ENCODE data around the gene FHDC1. TPM values are rescaled to one million over a fixed set of nuclear protein-coding genes. Genes with fewer than 3 reads are reported as not detected.

The FHDC1 gene
- total RNA-seq, 1 experiment from 2014 or later: 18.1 TPM

- Mint-ChIP-seq H3K27me3 (ENCODE audit: low read depth) (no peaks in the 10 kb centered on the region; the same call in 1 of the 2 replicates), H3K4me3 (no peak overlapping the region), H3K27ac (no peak overlapping the region), H3K9me3 (no peaks in the 10 kb centered on the region), H3K36me3 (no peaks in the 10 kb centered on the region), H3K4me1 (peaks cover 48% of the 10 kb centered on the region)
- ATAC-seq: no peak
- ChIA-PET POLR2A (no interaction called here), CTCF (interaction anchor here (1.6 kb wide), 1 partner anchor 129 kb away, joined by 4 read pairs; no protein-coding TSS in a partner anchor)
- TF ChIP-seq EMX1 (CRISPR knock-in tag; IDR thresholded peaks at IDR 0.05) (no peak), ZNF219 (CRISPR knock-in tag; IDR thresholded peaks at IDR 0.05; ENCODE audit: borderline replicate concordance) (no peak), PRRX2 (CRISPR knock-in tag; IDR thresholded peaks at IDR 0.05) (no peak), NR1H2 (CRISPR knock-in tag; IDR thresholded peaks at IDR 0.05) (no peak)
- DNase-seq (ENCODE audit: low spot score): no peak
Observed at GRCh38 chr4:152998861-152999260, 62.7 kb downstream of the FHDC1 start.

GRCh38 chr4:152999346-153000075, 63.4 kb downstream of the FHDC1 start:
- Mint-ChIP-seq H3K4me3 (no peak overlapping the region), H3K27me3 (ENCODE audit: low read depth) (no peaks in the 10 kb centered on the region; the same call in 1 of the 2 replicates), H3K9me3 (no peaks in the 10 kb centered on the region), H3K27ac (no peak overlapping the region), H3K4me1 (peaks cover 55% of the 10 kb centered on the region), H3K36me3 (no peaks in the 10 kb centered on the region)
- no peak for TF ChIP-seq RELA (CRISPR knock-in tag; IDR thresholded peaks at IDR 0.05; ENCODE audit: borderline replicate concordance)
- TF ChIP-seq STAT6 (CRISPR knock-in tag; conservative IDR thresholded peaks at IDR 0.05; ENCODE audit: low read depth): no peak
- no peak for TF ChIP-seq GABPB1 (CRISPR knock-in tag; IDR thresholded peaks at IDR 0.05)
- no peak for TF ChIP-seq HMGXB4 (CRISPR knock-in tag; IDR thresholded peaks at IDR 0.05)
- no peak for TF ChIP-seq EMX1 (CRISPR knock-in tag; IDR thresholded peaks at IDR 0.05)
- no peak for TF ChIP-seq ZNF263 (CRISPR knock-in tag; IDR thresholded peaks at IDR 0.05; ENCODE audit: low read depth)
- no peak for TF ChIP-seq E2F1 (CRISPR knock-in tag; IDR thresholded peaks at IDR 0.05)
- no peak for TF ChIP-seq JAZF1 (CRISPR knock-in tag; IDR thresholded peaks at IDR 0.05)
- no peak for TF ChIP-seq NR1H2 (CRISPR knock-in tag; IDR thresholded peaks at IDR 0.05)
- no peak for TF ChIP-seq NR3C1 (CRISPR knock-in tag; conservative IDR thresholded peaks at IDR 0.05; ENCODE audit: low read depth)
- TF ChIP-seq ELF4 (CRISPR knock-in tag; IDR thresholded peaks at IDR 0.05; ENCODE audit: low read depth): no peak
- no peak for TF ChIP-seq IRF2 (CRISPR knock-in tag; IDR thresholded peaks at IDR 0.05; ENCODE audit: borderline replicate concordance, low read depth)
- no peak for TF ChIP-seq ZNF532 (CRISPR knock-in tag; IDR thresholded peaks at IDR 0.05; ENCODE audit: borderline replicate concordance)
- no peak for DNase-seq (ENCODE audit: low spot score)
- ChIA-PET CTCF (interaction anchor here (0.9 kb wide), 1 partner anchor 12 kb away, joined by 3 read pairs; no protein-coding TSS in a partner anchor), POLR2A (interaction anchor here (1.5 kb wide), 1 partner anchor 10 kb away, joined by 3 read pairs; no protein-coding TSS in a partner anchor)
- ATAC-seq: no peak

Data from WTC11 (cell line).